Effector memory CD8-positive, alpha-beta T cell (primary cell): ENCODE measurements around the gene ELFN2.
"Not testable (repeated sequence)": the region's sequence is repeated elsewhere in the genome, so short reads cannot be mapped to it uniquely, and the experiment has no call there.

Source experiments
- ATAC-seq: fragments of 150-1000 bp; cut with Tn5 transposase; replicated peaks from 2 replicates; pipeline ENCODE4 v1.10.0; 2021; ENCODE audit warnings: mild to moderate bottlenecking, moderate library complexity
- DNase-seq, 3 experiments: peaks; one replicate each; pipeline ENCODE4 v3.0.0; 2021
- H3K27ac Mint-ChIP-seq, 2 donors: one replicate each; pipeline ENCODE4 v1.8.0; 2022; ENCODE audit warnings: mild to moderate bottlenecking in 2 of 2, mixed read lengths in 2 of 2, moderate library complexity in 2 of 2
- H3K27me3 Mint-ChIP-seq, 2 donors: one replicate each; pipeline ENCODE4 v1.8.0; 2022; ENCODE audit warnings: mixed read lengths in 2 of 2
- H3K36me3 Mint-ChIP-seq: one replicate; pipeline ENCODE4 v1.8.0; 2022; ENCODE audit warnings: mild to moderate bottlenecking, moderate library complexity, mixed read lengths; ENCODE audit not compliant: insufficient read depth
- H3K4me1 Mint-ChIP-seq, 2 donors: one replicate each; pipeline ENCODE4 v1.8.0; 2022; ENCODE audit warnings: low read depth in 2 of 2, mixed read lengths in 2 of 2
- H3K4me3 Mint-ChIP-seq, 2 donors: one replicate each; pipeline ENCODE4 v1.8.0; 2022; ENCODE audit warnings: mild to moderate bottlenecking in 2 of 2, mixed read lengths in 2 of 2, moderate library complexity in 2 of 2
- H3K9me3 Mint-ChIP-seq, 2 donors: one replicate each; pipeline ENCODE4 v1.8.0; 2022; ENCODE audit warnings: mixed read lengths in 2 of 2
- total RNA-seq, 9 experiments: gene quantifications; one replicate each; lab custom pipeline; 2026; lab: John Stamatoyannopoulos, UW

The ELFN2 gene, protein sequence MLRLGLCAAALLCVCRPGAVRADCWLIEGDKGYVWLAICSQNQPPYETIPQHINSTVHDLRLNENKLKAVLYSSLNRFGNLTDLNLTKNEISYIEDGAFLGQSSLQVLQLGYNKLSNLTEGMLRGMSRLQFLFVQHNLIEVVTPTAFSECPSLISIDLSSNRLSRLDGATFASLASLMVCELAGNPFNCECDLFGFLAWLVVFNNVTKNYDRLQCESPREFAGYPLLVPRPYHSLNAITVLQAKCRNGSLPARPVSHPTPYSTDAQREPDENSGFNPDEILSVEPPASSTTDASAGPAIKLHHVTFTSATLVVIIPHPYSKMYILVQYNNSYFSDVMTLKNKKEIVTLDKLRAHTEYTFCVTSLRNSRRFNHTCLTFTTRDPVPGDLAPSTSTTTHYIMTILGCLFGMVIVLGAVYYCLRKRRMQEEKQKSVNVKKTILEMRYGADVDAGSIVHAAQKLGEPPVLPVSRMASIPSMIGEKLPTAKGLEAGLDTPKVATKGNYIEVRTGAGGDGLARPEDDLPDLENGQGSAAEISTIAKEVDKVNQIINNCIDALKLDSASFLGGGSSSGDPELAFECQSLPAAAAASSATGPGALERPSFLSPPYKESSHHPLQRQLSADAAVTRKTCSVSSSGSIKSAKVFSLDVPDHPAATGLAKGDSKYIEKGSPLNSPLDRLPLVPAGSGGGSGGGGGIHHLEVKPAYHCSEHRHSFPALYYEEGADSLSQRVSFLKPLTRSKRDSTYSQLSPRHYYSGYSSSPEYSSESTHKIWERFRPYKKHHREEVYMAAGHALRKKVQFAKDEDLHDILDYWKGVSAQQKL
- 0 to 4.3 (median 0.13) reads per million in 9 experiments for total RNA-seq

DNA sequence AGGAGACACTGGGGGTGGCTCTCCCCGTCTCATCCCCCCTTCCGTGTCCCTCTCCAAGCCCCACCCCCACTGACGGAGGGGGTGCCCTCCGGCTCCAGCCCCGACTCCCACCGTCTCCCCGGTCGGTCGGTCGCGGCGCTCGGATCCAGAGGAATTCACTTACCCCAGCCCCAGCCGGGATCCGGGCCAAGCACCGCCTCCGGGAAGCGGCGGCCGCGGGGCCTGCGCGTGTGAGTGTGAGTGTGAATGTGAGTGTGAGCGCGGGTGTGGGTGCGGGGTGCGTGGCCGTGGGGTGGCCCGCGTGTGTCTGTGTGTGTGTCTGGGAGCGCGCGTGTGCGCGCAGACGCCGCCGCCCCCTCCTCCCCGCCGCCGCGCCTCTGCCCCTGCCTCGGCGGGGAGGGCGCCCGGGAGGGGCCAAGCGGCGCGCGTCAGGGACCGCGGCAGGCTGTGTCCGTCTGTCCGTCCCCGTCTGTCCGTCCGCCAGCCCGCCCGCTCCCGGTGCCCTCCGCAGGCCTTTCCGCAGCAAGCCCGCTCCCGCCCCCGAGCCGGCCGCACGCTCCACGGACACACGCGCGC is at the start of gene ELFN2:
ELFN2 (minus strand) TSS at position 345 of the 576 bp plus-strand sequence. CDS start 51,945 bp downstream, outside the sequence.
- Mint-ChIP-seq H3K27me3 (peaks cover 54 to 78% of the 10 kb centered on the region in 2 donors), H3K4me3 (peak within 1 kb of the TSS; percentile 65 to 68), H3K27ac (no peak within 1 kb of the TSS), H3K4me1 (peaks cover 8 to 22% of the 10 kb centered on the region in 2 donors), H3K9me3 (no peaks in the 10 kb centered on the region), H3K36me3 (peaks cover 3% of the 10 kb centered on the region)
- ATAC-seq (peak; percentile 37), DNase-seq (no peak)

GRCh38 chr22:37476389-37477329 is 49.4 kb upstream of the ELFN2 start:
- H3K4me3 Mint-ChIP-seq: no peak overlapping the region
- ATAC-seq (no peak), DNase-seq (no peak)
- H3K27me3 Mint-ChIP-seq: no peaks in the 10 kb centered on the region
- H3K4me1 Mint-ChIP-seq: peaks cover 12 to 14% of the 10 kb centered on the region in 2 donors
- H3K36me3 Mint-ChIP-seq: peaks cover 48% of the 10 kb centered on the region
- no peaks in the 10 kb centered on the region for H3K9me3 Mint-ChIP-seq
- peak overlapping the region; percentile 13 to 20 for H3K27ac Mint-ChIP-seq

DNA sequence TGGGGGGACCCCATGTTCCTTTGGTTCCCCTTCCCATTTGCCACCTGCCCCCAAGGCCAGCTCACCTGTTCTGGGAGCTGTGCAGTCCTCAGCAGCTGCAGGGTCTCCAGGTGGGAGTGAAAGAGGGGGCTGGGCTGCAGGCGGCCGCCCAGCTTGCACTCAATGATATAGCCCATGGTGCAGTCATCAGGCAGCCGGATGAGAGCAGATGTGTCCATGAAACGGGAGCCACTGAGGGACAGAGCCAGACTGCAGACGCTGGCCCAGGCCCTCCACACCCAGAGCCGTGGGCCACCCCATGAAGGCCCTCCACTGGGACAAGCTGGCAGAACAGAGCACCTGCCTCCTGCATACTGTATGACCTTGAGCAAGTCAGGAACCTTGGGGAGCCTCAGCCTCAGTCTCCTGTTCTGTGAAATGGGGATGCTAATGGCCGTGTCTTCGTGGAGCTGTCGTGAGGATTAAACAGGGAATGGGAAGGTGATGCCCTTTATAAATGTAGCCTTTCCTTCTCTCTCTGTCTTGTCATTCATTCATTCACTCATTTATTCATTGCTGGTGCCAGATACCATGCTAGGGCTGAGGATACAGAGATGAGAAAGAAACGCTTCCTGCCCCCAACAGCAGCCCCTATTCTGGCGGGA is 47.3 kb upstream of the ELFN2 start:
- H3K4me3 Mint-ChIP-seq: no peak overlapping the region
- DNase-seq (no peak), ATAC-seq (no peak)
- no peaks in the 10 kb centered on the region for H3K9me3 Mint-ChIP-seq
- peaks cover 10 to 14% of the 10 kb centered on the region in 2 donors for H3K4me1 Mint-ChIP-seq
- peaks cover 52% of the 10 kb centered on the region for H3K36me3 Mint-ChIP-seq
- H3K27me3 Mint-ChIP-seq: no peaks in the 10 kb centered on the region
- no peak overlapping the region for H3K27ac Mint-ChIP-seq

GRCh38 chr22:37473437-37473946 is 46.2 kb upstream of the ELFN2 start:
- Mint-ChIP-seq H3K27ac (peak overlapping the region in 1 of 2 donors; percentile 77), H3K4me3 (no peak overlapping the region), H3K36me3 (peaks cover 44% of the 10 kb centered on the region), H3K9me3 (no peaks in the 10 kb centered on the region), H3K27me3 (no peaks in the 10 kb centered on the region), H3K4me1 (peaks cover 10 to 14% of the 10 kb centered on the region in 2 donors)
- DNase-seq: no peak
- no peak for ATAC-seq

- H3K36me3 Mint-ChIP-seq: peaks cover 38% of the 10 kb centered on the region
- H3K9me3 Mint-ChIP-seq: no peaks in the 10 kb centered on the region
- H3K27ac Mint-ChIP-seq: peak overlapping the region; percentile 35 to 77
- ATAC-seq (no peak), DNase-seq (peak; percentile 28 to 37 (median 31))
- H3K4me1 Mint-ChIP-seq: peaks cover 10 to 19% of the 10 kb centered on the region in 2 donors
- no peak overlapping the region for H3K4me3 Mint-ChIP-seq
- H3K27me3 Mint-ChIP-seq: no peaks in the 10 kb centered on the region
Observed at GRCh38 chr22:37472418-37473006, 45.2 kb upstream of the ELFN2 start.

DNA sequence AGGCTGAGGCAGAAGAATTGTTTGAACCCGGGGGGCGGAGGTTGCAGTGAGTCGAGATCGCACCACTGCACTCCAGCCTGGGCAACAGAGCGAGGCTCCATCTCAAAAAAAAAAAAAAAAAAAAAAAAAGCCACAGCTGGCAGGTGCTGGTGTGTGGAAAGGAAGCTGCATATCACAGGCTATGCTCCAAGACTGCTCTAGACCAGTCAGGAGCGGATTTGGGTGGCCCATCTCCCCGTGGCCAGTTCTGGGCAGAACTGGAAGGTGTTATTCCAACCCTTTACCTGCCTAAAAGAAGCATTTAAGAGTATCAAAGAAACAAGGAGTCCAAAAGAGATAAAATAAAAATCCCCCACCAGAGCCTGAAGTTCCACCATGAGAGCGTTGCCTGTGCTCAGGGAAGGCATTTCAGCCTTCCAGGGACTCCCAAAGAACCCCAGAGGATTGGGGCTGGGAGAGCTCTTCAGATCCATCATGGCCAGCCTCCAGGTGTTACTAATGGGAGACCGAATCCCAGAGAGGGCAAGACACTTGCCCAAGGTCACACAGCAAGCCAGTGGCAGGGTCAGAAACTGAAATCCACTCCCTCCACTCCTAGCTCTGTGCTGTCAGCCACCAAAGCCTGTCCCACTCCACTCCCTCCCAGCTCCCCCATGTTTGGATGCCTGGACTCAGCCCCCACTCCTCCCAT is 44.6 kb upstream of the ELFN2 start:
- Mint-ChIP-seq H3K4me3 (no peak overlapping the region), H3K9me3 (no peaks in the 10 kb centered on the region), H3K27ac (peak overlapping the region in 1 of 2 donors; percentile 35), H3K27me3 (no peaks in the 10 kb centered on the region), H3K36me3 (peaks cover 33% of the 10 kb centered on the region), H3K4me1 (peaks cover 10 to 19% of the 10 kb centered on the region in 2 donors)
- ATAC-seq (no peak), DNase-seq (no peak)

- Mint-ChIP-seq H3K4me1 (peaks cover 14 to 23% of the 10 kb centered on the region in 2 donors), H3K36me3 (peaks cover 34% of the 10 kb centered on the region), H3K27me3 (no peaks in the 10 kb centered on the region), H3K27ac (no peak overlapping the region), H3K4me3 (no peak overlapping the region), H3K9me3 (no peaks in the 10 kb centered on the region)
- no peak for ATAC-seq
- DNase-seq: no peak
Observed at GRCh38 chr22:37470087-37470445, 42.8 kb upstream of the ELFN2 start.

DNA sequence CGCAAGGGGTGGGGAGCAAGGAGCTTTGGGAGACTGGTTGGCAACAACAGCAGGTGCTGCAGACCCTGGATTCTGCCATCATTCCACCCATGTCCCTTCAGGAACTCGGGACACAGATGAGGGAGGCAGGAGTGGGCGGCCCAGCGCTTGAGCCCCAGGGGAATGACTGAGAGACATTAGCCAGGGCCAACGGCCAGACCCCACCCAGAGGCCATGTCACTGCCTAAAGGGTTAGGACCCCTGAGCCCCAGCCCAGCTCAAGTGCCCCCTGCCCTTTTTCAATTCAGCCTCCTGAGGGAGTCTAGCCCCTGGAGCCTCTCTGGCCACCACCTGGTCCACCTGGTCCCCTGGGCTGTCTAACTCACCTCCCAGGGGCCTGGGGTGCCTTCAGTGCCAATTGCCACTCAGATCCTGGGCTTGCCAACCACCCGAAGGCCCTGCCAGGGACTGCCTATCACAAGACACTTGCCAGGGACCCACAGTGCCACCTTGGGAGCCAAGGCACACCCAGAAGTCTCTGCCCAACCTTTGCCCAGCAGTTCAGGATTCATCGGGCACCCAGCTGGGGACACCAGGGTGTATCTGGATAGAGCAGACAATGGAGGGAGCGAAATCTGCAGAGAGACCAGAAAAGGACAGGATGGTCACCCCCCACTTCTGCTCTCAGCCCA is 42.3 kb upstream of the ELFN2 start:
- peak overlapping the region in 1 of 2 donors; percentile 39 for H3K27ac Mint-ChIP-seq
- peaks cover 33% of the 10 kb centered on the region for H3K36me3 Mint-ChIP-seq

DNA sequence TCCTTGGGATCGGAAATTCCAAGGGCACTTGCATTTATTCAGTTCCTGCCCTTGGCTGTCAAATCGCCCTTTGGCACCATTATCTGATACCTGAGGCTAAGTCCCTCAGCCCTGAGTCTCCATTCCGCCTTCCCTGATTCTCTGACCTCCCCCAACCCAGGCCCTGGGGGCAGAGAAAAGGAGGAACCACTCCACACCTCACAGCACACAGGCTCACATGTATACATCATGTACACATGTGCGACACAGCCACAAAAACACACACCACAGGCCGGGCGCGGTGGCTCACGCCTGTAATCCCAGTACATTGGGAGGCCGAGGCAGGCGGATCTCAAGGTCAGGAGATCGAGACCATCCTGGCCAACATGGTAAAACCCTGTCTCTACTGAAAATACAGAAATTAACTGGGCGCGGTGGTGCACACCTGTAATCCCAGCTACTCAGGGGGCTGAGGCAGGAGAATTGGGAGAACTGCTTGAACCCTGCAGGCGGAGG is 41.0 kb upstream of the ELFN2 start:
- not testable (repeated sequence) for H3K9me3 Mint-ChIP-seq, ATAC-seq, DNase-seq, H3K4me3 Mint-ChIP-seq, H3K27me3 Mint-ChIP-seq
- peaks cover 27% of the 10 kb centered on the region for H3K36me3 Mint-ChIP-seq
- H3K27ac Mint-ChIP-seq: peak overlapping the region in 1 of 2 donors; percentile 27
- H3K4me1 Mint-ChIP-seq: peaks cover 11 to 23% of the 10 kb centered on the region in 2 donors

More for the DNA sequence above, 42.3 kb upstream of the ELFN2 start:
- ATAC-seq (no peak), DNase-seq (no peak)
- H3K27me3 Mint-ChIP-seq: no peaks in the 10 kb centered on the region
- H3K9me3 Mint-ChIP-seq: no peaks in the 10 kb centered on the region
- peaks cover 14 to 23% of the 10 kb centered on the region in 2 donors for H3K4me1 Mint-ChIP-seq
- H3K4me3 Mint-ChIP-seq: no peak overlapping the region

DNA sequence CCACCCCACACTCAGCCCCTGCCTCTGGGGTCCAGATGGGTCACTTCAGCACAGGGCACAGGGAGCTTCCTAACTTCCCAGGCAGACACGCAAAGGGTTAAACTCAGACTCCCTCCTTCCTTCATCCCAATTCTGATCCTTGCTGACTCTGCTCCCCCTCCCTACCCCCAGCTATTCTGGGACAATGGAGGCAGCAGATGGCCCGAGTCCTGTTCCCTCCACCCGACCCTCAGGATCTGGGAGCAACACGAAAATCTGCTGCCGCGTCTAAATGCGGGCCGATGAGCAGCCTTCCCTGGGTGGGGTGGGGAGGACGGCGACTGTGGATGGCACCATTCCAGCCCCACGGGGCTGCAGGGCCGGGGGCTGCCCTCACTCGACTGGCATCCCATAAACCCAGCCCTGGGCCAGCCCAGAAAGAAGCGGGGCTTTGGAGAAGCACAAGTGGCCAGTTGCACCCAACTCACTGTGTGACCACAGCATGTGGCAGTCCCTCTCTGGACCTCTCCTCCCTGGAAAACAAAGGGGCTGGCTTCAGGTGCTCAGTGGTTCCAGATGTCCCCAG is 40.2 kb upstream of the ELFN2 start:
- peaks cover 21% of the 10 kb centered on the region for H3K36me3 Mint-ChIP-seq
- H3K4me1 Mint-ChIP-seq: peaks cover 8 to 20% of the 10 kb centered on the region in 2 donors
- H3K4me3 Mint-ChIP-seq: no peak overlapping the region
- no peaks in the 10 kb centered on the region for H3K9me3 Mint-ChIP-seq
- no peaks in the 10 kb centered on the region for H3K27me3 Mint-ChIP-seq
- ATAC-seq (no peak), DNase-seq (no peak)
- no peak overlapping the region for H3K27ac Mint-ChIP-seq

- H3K4me3 Mint-ChIP-seq: no peak overlapping the region
- ATAC-seq: no peak
- DNase-seq: no peak
- no peaks in the 10 kb centered on the region for H3K27me3 Mint-ChIP-seq
- no peak overlapping the region for H3K27ac Mint-ChIP-seq
- H3K4me1 Mint-ChIP-seq: peaks cover 4 to 9% of the 10 kb centered on the region in 2 donors
- H3K9me3 Mint-ChIP-seq: no peaks in the 10 kb centered on the region
- H3K36me3 Mint-ChIP-seq: peaks cover 14% of the 10 kb centered on the region
Observed at GRCh38 chr22:37464181-37464580, 36.9 kb upstream of the ELFN2 start.
